NCI-H2081 (cell line): ENCODE measurements around the gene RIGI.
"Not testable (repeated sequence)": the region's sequence is repeated elsewhere in the genome, so short reads cannot be mapped to it uniquely, and the experiment has no call there.

Experiments used
- DNase-seq, 2 experiments: peaks; one replicate each; lab custom pipeline; 2025; lab: John Stamatoyannopoulos, UW

Gene RIGI

DNA sequence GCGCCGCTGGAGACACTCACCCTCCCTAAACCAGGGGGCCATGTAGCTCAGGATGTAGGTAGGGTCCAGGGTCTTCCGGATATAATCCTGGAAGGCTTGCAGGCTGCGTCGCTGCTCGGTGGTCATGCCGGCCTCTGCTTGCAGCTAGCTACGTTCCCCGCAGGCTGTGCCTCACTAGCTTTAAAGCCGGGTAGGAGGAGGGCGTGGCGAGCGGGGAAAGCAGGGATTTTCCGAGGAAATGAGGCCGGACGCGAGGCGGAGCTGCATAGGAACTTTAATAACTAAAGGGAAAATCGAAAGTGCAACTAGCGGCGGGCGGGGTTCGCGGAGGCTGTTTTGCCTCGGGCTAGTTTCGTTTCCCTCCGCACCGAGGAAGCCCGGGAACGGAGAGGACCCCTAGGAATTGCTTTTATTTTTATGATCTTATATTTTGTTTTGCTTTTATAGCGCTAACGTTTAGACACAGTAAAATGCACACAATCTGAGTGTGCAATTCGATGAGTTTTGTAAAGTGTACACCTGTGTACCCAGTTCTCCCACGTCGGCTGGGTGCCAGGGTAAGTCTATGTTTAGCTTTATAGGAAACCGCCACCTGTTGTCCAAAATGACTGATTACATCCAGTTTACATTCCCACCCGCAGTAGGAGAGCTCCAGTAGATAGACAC, at the start of gene RIGI:
Gene RIGI (minus strand): TSS at position 156 of the 666 bp plus-strand sequence. CDS start 30 bp downstream, at position 126.
- DNase-seq = peak; percentile 77 to 89

DNA sequence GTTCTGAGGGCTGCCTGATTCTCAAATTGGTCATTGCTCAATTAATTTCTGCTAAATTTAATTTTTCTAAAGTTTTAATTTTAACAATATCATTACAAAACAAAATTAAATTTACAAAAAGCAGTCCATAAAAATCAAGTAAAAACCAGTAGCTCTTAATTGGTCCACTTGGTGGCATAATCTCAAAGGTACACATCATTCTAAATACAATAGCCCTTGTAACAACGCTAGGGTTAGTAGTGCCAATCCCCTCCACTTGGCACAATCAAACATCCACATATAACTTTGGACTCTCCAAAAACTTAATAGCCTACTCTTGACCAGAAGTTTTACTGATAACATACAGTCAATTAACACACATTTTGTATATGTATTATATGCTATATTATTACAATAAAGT, 48.9 kb upstream of the RIGI start:
- no peak for DNase-seq

DNA sequence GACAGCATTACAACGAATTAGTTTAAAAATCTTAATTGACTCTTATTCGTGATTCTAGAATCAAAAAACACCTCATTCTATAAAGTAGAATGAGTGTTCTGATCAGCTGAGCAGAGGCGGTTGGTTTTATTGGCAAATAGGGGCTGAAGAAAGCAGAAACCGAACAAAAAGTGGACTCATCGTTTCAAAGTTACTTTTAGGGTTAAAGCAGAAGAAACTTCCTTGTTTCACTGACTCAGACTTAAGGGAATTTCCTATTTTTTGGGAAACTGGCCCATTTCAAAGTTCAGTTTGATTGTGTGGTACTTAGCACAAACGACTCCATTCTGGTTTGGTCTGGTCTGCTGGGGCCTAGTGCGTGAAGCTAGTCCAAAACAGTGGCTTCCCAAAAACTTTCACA, 47.8 kb upstream of the RIGI start:
- no peak for DNase-seq

DNA sequence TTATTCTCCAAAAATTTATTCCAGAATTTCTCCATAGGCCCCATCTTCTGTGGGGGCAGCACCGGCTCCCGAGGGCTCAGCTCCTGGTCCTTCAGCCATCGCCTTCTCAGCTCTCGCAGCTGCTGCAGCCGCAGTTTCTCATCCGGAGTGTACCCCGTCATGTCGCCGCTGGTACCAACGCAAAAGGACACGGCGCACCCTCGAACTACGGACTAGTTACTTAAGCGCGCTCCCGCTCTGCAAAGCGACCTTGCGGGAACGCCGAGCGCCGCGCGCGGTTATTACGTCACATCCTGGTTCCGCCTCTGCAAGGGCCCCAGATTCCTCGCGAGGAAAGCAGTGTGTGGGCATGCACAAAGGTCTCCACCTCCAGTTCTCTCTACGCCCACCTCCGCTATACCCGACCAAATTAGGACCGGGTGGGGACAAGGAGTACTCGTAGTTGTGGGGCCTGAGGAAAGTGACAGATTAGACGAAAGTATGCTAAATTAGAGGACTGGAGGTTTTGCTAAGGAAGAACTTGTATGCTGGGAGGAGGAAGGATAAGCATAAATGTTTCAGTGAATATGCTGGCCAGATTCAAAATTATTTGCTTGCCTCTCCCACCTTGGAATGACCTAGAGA, 47.0 kb upstream of the RIGI start, which contains the start of gene NDUFB6:
Gene NDUFB6 (minus strand): TSS at position 260 of the 624 bp plus-strand sequence. CDS start 99 bp downstream, at position 161.
- DNase-seq = peak; percentile 95 to 96

DNA sequence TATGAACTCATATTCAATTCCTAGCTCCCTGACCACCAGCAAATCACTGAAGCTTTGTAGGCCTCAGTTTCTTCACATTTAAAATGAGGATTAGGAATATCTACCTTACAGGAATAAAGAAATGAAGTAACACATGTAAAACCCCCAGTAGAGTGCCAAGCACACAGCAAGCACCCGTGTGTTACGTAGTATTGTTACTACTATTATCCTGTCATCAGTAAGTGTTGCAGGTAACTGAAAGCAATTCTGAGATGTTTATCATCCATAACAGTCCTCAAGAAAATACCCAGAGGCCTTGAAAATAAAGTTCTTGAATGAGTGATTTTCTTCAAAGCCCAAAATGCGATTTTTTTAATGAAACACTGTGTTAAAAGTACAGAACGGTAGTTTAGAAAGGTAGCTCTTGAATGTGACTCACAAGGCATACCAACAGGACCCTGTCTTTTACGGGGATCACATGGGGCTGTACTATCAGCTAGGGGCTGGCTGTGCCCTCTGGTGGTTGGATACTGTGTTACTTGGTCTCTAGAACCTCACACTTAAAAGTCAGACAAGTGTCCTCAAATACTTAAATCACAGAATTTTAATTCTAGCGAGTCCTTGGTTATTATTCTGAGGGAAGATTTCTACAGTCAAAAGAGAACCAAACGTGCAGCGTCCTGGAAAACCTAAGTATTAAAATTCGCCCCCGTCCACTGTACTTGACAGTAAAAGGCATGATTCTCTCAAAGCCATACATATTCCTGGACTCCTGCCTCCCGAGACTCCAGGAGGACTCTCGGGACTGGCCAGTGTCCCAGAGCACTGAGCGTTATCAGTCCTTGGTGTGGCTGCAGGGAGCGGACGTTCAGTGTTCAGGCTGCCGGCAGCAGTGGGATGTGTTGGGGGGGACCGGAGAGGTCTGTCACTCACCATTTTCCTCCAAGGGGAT, 46.2 kb upstream of the RIGI start:
- peak; percentile 69 to 75 for DNase-seq

DNA sequence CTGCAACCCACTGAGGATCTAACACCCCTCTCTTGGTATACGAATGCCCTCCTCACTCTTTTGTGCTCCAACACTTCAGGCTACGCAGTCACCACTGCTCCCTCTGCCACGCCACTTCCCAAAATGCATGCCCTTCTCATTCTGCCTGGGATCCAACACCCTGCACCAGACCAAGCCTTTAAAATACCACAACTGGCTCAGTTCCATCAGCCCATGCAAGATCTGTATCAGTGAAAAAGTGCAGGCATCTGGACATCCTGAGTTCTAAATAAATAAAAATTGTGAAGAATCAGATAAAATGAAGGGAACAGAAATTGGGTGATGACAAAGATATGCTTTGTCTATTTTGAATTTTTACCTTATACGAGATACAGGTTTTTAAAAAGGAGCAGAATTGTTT, 44.3 kb upstream of the RIGI start:
- DNase-seq = no peak

DNA sequence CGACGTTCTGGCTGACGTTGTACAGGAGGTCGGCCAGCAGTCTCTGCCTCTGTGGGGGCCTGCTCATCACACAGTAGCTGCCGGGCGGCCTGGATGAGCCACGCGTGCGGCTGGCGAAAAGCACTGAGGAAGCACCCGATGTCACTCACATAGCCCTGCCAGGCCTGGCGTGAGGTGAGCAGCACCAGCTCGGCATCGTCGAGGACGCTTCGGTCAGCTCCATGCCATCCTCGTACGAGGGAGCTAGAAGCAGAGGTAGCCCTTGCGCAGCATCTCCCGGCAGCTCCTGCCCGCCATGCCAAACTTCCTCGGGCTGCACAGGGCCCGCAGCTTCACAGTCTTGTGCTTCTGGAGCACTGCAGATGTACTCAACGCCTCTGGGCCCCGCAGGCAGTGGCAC, 40.8 kb upstream of the RIGI start:
- no peak for DNase-seq

DNA sequence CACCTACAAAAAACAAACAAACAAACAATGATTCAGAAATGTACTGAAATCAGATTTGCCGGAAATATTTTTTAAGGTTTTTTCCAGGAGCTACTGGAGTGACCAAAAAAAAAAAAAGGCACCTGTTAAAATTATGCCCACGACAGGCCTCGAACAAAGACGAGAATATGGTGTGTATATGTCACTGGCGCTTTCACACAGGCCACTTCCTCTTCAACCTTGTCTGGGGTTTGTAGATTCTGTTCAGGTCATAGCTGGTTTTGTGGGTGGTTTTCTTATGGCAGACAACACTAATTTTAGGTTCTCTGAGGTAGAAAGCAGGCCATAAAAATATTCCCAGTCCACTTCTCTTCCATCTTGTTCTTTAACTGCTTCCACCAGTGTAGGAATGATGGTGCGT, 40.0 kb upstream of the RIGI start:
- no peak for DNase-seq

DNA sequence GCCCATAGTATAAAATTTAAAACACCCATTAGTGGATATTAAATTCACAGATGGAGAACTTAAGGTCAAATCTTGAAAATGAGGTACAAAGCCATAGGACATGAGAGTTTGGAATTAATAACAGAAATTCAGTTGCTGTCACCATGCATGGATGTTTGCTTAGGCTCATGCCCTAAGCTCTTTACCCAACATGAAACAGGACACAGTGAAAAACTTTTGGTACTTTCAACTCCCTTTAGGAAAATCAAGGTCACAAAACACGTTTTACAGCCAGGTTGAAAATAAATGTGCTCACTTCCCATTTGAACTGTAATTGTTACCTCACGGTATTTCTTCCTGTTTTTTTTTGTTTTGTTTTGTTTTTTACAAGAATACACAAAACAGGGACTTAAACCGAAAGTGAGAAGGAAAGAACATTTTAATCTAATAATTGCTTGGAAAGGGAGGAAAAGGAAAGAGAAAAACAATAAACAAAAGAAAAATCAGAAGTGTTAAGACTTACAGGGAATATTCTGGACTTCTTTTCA, 32.5 kb upstream of the RIGI start:
- DNase-seq = no peak

DNA sequence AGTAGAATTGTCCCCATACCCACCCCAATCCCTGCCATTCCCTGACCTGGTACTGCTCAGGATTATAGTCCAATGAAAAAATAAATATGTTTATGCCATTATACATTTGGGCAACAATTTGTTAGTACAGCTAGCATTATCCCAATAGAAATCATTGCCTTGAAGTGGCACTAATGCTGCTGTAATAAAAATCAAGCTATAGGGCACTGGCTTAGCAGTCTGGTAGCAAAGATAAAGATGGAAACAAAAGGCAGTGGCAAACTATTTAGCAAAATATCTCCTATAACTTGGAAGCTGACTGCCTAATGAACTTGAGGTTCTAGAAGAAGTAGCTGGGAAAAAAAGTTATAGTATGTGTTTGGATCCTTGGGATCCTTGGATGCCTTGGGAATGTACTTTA, 28.6 kb upstream of the RIGI start:
- no peak for DNase-seq

DNA sequence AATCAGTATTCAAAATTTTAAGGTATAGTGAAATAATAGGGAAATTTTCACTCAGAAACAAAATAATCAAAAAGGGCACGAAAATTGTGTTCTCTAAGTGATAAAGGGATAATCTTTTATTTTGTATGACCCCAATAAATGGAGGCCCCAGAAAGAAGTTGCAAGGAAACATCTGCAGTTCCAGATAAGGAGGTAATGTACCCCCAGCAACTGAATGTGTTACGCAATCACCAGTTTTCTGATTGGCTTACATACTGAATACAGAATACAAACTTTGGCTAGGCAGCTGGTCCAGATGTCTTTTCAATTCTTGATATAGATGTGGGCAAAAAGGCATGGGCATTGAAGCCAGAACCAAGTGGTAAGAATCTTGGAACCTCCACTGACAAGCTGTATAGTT, 28.1 kb upstream of the RIGI start:
- DNase-seq = no peak

DNA sequence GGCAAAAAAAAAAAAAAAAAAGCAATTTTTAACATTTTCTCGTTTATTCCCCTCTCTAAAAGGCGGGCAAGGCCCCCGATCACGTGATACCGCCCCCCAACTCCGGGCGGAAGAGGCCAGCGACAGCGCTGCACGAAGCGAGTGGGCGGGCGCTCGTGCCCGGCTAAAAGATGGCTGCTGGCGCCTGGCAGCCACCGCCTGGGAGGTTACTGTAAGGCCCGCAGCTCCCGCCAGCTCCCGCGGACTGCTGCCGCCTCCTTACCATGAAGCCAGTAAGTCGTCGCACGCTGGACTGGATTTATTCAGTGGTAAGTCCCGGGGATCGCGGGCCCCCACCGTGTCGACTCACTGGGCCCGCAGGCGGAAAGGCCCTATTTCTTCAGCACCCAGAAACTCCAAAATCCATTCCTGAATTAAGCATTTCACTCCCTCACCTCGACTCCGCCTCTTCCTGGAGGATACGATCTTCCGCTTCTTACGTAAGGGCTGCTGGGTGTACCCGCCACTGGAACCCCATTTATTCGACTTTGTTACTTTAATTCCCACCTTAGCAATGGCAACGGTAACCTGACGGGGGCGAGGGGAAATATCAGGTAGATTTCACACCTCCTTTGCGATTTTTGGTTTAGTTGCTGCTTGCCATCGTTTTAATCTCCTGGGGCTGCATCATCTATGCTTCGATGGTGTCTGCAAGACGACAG, 26.3 kb upstream of the RIGI start, which contains the start of the genes SMIM27 and TOPORS:
Gene SMIM27 (plus strand): TSS at position 156 of the 701 bp plus-strand sequence. CDS start 108 bp downstream, at position 264.
Gene TOPORS (minus strand): TSS at position 415 of the 701 bp plus-strand sequence. CDS start 150 bp downstream, at position 265.
- peak; percentile 91 to 94 for DNase-seq

DNA sequence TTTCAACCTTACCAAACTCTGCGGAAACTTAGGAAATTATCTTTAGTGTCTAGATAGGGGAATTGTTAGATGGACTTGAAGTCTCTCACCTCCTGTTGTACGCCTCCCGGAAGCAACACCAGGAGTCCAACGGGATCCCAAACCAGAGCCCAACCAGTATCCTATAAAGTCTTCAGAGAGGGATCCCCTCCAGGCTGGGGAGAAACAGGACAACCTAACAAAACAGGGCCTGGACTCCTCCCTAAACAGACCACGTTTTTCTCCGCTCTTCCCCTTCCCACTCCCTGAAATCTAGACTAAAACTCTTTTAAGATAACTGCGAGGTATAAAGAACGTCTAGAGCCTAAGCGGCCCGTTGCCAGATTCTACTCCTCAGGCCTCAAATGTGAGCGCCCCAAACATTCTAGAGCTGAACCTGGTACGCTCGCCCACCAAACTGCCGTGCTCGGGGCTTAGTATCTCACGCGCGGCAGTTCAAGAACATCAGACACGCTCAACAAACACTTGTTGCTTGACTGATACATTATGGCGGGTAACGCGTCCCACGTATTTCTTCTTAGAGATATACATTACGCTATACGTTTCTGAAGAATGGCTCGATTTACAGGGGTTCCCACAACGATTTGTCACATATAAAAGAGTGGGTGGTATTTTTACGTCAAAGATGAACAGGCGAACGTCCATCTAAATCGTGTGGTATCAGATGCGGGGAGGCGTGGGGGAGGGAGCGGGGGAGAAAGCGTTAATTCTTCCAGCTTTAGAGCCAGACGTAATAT, 25.5 kb upstream of the RIGI start:
- DNase-seq = peak; percentile 30 to 58

DNA sequence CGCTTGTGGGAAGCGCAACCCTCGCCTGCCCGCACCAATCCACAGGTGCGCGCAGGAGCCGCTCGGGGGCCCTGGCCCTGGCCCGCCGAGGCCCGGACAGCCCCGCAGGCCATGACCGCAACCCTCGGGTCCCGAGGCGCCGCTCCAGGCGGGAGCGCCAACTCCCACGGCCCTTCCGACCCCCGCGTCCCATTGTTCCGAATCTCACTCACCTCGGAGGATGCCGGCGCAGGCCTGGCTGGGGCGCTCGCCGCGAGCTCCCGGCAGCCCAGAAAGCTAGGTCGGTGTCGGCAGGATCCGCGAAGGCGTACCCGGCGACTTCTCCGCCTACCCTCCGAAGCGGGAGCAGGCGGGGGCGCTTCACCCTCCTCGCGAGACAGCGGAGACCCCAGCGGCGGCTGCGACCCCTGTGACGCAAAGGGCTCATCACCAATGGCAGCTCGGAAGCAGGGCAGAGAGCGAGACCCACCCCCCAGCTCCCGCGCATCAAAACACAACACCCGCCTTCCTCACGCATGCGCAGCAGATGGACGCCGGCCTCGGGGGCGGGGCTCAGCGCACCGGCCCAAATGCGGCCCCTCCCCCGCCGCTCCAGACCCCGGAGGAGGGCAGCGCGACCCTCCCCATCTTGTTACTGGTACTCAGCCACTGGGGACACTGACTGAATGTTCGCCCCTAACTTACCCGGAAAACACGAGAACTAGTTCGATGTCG, 24.7 kb upstream of the RIGI start:
- DNase-seq = peak; percentile 94 to 95

DNA sequence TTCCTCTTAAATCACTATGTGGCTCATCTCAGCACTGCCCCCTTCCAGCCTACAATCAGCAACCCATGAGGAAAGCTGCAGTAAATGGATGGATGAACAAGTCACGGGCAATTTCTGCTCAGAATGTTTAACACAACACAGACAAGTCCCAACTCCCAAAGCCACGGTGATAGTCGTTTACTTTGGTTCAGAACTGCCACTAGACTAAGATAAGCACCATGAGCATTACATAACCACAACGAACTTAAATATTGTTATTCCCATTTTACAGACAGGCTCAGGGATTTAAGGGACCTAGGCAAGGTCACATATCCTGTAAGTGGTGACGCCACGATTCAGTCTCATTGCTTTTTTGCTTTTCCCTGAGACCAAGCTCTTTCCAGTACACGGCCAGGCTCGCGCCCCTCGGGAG, 24.2 kb upstream of the RIGI start:
- DNase-seq = no peak

DNA sequence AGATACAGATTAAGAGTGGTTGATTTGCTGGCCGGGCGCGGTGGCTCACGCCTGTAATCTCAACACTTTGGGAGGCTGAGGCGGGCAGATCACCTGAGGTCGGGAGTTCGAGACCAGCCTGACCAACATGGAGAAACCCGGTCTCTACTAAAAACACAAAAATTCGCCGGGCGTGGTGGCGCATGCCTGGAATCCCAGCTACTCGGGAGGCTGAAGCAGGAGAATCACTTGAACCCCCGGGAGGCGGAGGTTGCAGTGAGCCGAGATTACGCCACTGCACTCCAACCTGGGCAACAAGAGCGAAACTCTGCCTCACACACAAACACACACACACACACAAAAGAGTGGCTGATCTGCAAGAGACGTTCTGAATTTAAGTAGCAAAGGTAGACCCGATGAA, 22.2 kb upstream of the RIGI start:
- not testable (repeated sequence) for DNase-seq

DNA sequence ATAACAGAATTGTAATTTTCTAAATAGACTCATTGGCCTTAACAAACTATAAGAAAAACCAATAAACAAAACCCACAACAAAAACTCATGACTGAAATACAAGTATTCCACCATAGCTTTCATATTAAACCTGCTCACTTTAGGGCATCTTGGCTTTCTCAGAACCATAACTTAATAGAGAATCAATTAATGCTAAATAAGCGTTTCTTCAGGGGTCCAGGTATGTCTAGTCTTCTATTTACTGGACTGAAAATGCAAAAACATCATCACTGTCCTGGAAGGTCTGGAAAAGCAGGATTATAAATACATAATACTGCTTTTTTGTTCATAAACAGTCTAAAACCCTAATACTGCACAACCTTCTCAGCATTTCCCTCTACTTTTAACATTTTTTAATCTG, 19.9 kb upstream of the RIGI start:
- DNase-seq = no peak

DNA sequence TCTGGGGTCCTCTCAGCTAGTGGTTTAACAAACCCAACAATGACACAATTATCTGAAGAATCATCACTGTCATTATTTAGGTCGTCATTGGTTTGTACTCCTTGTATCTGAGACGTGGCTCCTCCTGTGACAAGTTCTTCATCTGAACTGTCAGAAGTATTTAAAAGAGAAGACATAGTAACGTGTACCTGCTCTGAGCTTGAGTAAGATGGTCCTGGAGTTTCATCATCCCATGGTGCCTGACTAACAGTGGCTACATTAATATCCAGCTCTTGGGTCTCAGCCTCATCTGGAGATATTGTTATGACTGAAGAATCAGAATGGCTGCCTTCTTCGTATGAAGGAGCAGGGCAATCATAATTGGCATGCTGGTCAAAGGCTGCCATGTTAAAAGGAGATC, 17.1 kb upstream of the RIGI start:
- DNase-seq = no peak

DNA sequence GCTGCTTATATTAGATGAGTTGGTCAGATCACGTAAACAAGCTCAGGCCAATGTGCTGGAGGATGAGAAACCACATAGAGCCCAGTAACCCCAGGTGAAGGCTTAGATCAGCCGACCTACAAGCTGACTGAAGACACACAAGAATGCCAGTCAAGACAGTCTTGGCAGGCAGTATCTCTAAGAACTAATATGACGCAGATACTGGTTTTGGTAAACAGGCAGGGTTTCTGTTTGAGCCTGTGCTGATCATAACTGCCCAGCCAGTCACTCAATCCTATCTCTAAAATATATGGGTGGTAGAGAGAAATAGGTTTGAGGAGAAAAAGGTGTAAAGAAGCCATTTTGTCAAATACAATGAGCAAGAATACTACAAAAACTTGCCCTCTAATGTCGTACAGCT, 7.8 kb upstream of the RIGI start:
- no peak for DNase-seq

DNA sequence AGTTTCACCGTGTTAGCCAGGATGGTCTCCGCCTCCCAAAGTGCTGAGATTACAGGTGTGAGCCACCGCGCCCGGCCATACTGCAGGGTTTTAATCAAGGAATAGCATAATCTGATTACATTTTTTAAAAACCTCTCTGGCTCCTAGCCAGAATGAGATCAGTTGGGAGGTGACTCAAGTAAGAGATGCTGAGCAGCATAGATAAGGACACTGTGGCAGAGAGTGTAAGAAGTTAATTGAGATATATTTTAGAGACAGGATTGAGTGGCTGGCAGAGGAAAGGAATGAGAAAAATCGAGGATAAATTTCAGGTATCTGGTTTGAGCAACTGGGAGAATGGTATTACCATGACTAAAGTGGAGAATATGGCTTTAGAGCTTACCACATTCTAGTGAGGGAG, 7.3 kb upstream of the RIGI start:
- no peak for DNase-seq
